Parathyroid adenoma (tissue), 2 donors: Measurements from ENCODE around the gene TM4SF4.

Experiments
- H2AFZ ChIP-seq: fragments of 300-600 bp; sonication (generic); one replicate; pipeline ENCODE4 v1.7.0; 2017; ENCODE audit warnings: antibody characterized with exemption, mild to moderate bottlenecking
- H3K27ac ChIP-seq: fragments of 300-600 bp; sonication (generic); one replicate; pipeline ENCODE4 v1.7.0; 2017
- H3K27me3 ChIP-seq: fragments of 300-600 bp; sonication (generic); one replicate; pipeline ENCODE4 v1.7.0; 2017; ENCODE audit warnings: low read length; ENCODE audit not compliant: control insufficient read depth, insufficient read depth
- H3K36me3 ChIP-seq: fragments of 300-600 bp; sonication (generic); one replicate; pipeline ENCODE4 v1.7.0; 2017; ENCODE audit warnings: low read length; ENCODE audit not compliant: control insufficient read depth, insufficient read depth
- H3K4me1 ChIP-seq: fragments of 300-600 bp; sonication (generic); one replicate; pipeline ENCODE4 v1.7.0; 2017; ENCODE audit warnings: control low read depth
- H3K4me2 ChIP-seq: fragments of 300-600 bp; sonication (generic); one replicate; pipeline ENCODE4 v1.7.0; 2017; ENCODE audit warnings: low read length
- H3K4me3 ChIP-seq: fragments of 300-600 bp; sonication (generic); one replicate; pipeline ENCODE4 v1.7.0; 2017; ENCODE audit warnings: low read depth, low read length
- H3K79me2 ChIP-seq: fragments of 300-600 bp; sonication (generic); one replicate; pipeline ENCODE4 v1.7.0; 2017; ENCODE audit warnings: control low read depth
- H3K9ac ChIP-seq: fragments of 300-600 bp; sonication (generic); one replicate; pipeline ENCODE4 v1.7.0; 2017; ENCODE audit warnings: mild to moderate bottlenecking
- H3K9me3 ChIP-seq: fragments of 300-600 bp; sonication (generic); one replicate; pipeline ENCODE4 v1.7.0; 2017; ENCODE audit warnings: low read length; ENCODE audit not compliant: control insufficient read depth
- CTCF ChIP-seq: fragments of 300-600 bp; sonication (generic); IDR thresholded peaks from one replicate; pipeline ENCODE4 v1.7.0; 2017; ENCODE audit warnings: antibody characterized with exemption, mild to moderate bottlenecking
- donor health status: primary hyperparathyroidism.

TM4SF4 gene

GRCh38 chr3:149474250-149474817 is at the start of gene TM4SF4:
Gene TM4SF4 (plus strand): TSS chr3:149474697. CDS start chr3:149474878, 181 bp downstream.
- no peaks in the 10 kb centered on the region for H3K9me3 ChIP-seq
- H3K4me3 ChIP-seq, result no peak within 1 kb of the TSS
- H3K4me2 ChIP-seq, result no peak within 1 kb of the TSS
- no peak within 1 kb of the TSS for H3K27ac ChIP-seq
- TF ChIP-seq CTCF, result no peak
- no peaks in the 10 kb centered on the region for H3K36me3 ChIP-seq
- H3K27me3 ChIP-seq, result no peaks in the 10 kb centered on the region
- H3K9ac ChIP-seq, result no peak within 1 kb of the TSS
- H3K4me1 ChIP-seq, result no peaks in the 10 kb centered on the region
- H3K79me2 ChIP-seq, result no peaks in the 10 kb centered on the region
- H2AFZ ChIP-seq, result no peak within 1 kb of the TSS

GRCh38 chr3:149424918-149425317 is 49.6 kb upstream of the TM4SF4 start:
- no peaks in the 10 kb centered on the region for H3K27me3 ChIP-seq
- H3K79me2 ChIP-seq, result no peaks in the 10 kb centered on the region
- H3K4me1 ChIP-seq, result no peaks in the 10 kb centered on the region
- H2AFZ ChIP-seq, result no peak overlapping the region
- no peak overlapping the region for H3K9ac ChIP-seq
- no peaks in the 10 kb centered on the region for H3K9me3 ChIP-seq
- H3K36me3 ChIP-seq, result no peaks in the 10 kb centered on the region
- H3K27ac ChIP-seq, result no peak overlapping the region
- no peak overlapping the region for H3K4me2 ChIP-seq
- no peak overlapping the region for H3K4me3 ChIP-seq
- no peak for TF ChIP-seq CTCF

GRCh38 chr3:149426325-149426724 is 48.2 kb upstream of the TM4SF4 start:
- Histone ChIP-seq H3K9ac (no peak overlapping the region), H3K36me3 (no peaks in the 10 kb centered on the region), H3K9me3 (no peaks in the 10 kb centered on the region), H3K27ac (no peak overlapping the region), H3K27me3 (no peaks in the 10 kb centered on the region), H3K4me1 (no peaks in the 10 kb centered on the region), H3K4me3 (no peak overlapping the region), H2AFZ (no peak overlapping the region), H3K79me2 (no peaks in the 10 kb centered on the region), H3K4me2 (no peak overlapping the region)
- no peak for TF ChIP-seq CTCF

GRCh38 chr3:149428087-149428486 is 46.4 kb upstream of the TM4SF4 start:
- H3K36me3 ChIP-seq, result no peaks in the 10 kb centered on the region
- no peaks in the 10 kb centered on the region for H3K79me2 ChIP-seq
- H3K4me1 ChIP-seq, result no peaks in the 10 kb centered on the region
- no peaks in the 10 kb centered on the region for H3K27me3 ChIP-seq
- no peak overlapping the region for H2AFZ ChIP-seq
- no peaks in the 10 kb centered on the region for H3K9me3 ChIP-seq
- H3K27ac ChIP-seq, result no peak overlapping the region
- no peak for TF ChIP-seq CTCF
- H3K4me3 ChIP-seq, result no peak overlapping the region
- H3K9ac ChIP-seq, result no peak overlapping the region
- H3K4me2 ChIP-seq, result no peak overlapping the region

GRCh38 chr3:149430216-149430615 is 44.3 kb upstream of the TM4SF4 start:
- Histone ChIP-seq H3K4me2 (no peak overlapping the region), H3K9me3 (no peaks in the 10 kb centered on the region), H3K27me3 (no peaks in the 10 kb centered on the region), H3K79me2 (no peaks in the 10 kb centered on the region), H3K9ac (no peak overlapping the region), H3K4me3 (no peak overlapping the region), H2AFZ (no peak overlapping the region), H3K36me3 (no peaks in the 10 kb centered on the region), H3K27ac (no peak overlapping the region), H3K4me1 (no peaks in the 10 kb centered on the region)
- no peak for TF ChIP-seq CTCF
